Mesenchymal stem cell (in vitro differentiated cells and primary cell): ENCODE measurements around the gene PRPF18.

ENCODE experiments used
- DNase-seq: peaks from one replicate; pipeline ENCODE4 v3.0.0-alpha.2; 2013
- H2AFZ ChIP-seq: one replicate; pipeline ENCODE4 v1.6.1; 2013; ENCODE audit warnings: low read depth, mild to moderate bottlenecking, control low read depth, inconsistent platforms, low read length, moderate library complexity
- H2AK5ac ChIP-seq: 2 replicates; pipeline ENCODE4 v1.6.1; 2013; ENCODE audit warnings: low read length, moderate library complexity, mild to moderate bottlenecking, inconsistent platforms; ENCODE audit not compliant: severe bottlenecking
- H2BK120ac ChIP-seq: one replicate; pipeline ENCODE4 v1.6.1; 2013; ENCODE audit warnings: low read depth, mild to moderate bottlenecking, inconsistent platforms, low read length, moderate library complexity
- H2BK12ac ChIP-seq, 2 experiments: one replicate each; pipeline ENCODE4 v1.6.1; 2013; ENCODE audit warnings: inconsistent platforms in 2 of 2, low read length in 2 of 2, mild to moderate bottlenecking in 2 of 2, moderate library complexity in 2 of 2, control low read depth in 1 of 2
- H2BK15ac ChIP-seq: one replicate; pipeline ENCODE4 v1.6.1; 2013; ENCODE audit warnings: mild to moderate bottlenecking, low read depth, inconsistent platforms; ENCODE audit not compliant: poor library complexity, severe bottlenecking
- H2BK5ac ChIP-seq: 2 replicates; pipeline ENCODE4 v1.6.1; 2013; ENCODE audit warnings: low read depth, mild to moderate bottlenecking, low read length, control low read depth, inconsistent platforms; ENCODE audit not compliant: poor library complexity, severe bottlenecking
- H3K14ac ChIP-seq, 2 experiments: one replicate each; pipeline ENCODE4 v1.6.1; 2013; ENCODE audit warnings: inconsistent platforms in 2 of 2, low read length in 2 of 2, control low read depth in 1 of 2, mild to moderate bottlenecking in 1 of 2, moderate library complexity in 1 of 2
- H3K18ac ChIP-seq, 2 experiments: one replicate each; pipeline ENCODE4 v1.6.1; 2013; ENCODE audit warnings: inconsistent platforms in 2 of 2, low read length in 2 of 2, control low read depth in 1 of 2, low read depth in 1 of 2, mild to moderate bottlenecking in 1 of 2
- H3K23ac ChIP-seq, 2 experiments: one replicate each; pipeline ENCODE4 v1.6.1; 2013; ENCODE audit warnings: inconsistent platforms in 2 of 2, low read length in 2 of 2, mild to moderate bottlenecking in 2 of 2, moderate library complexity in 2 of 2, control low read depth in 1 of 2
- H3K27ac ChIP-seq: 2 replicates; pipeline ENCODE4 v1.5.1; 2013; ENCODE audit warnings: mild to moderate bottlenecking, moderate library complexity, low read length, control low read depth, inconsistent platforms; ENCODE audit not compliant: poor library complexity, severe bottlenecking
- H3K27me3 ChIP-seq, 2 experiments: 2 replicates each; pipeline versions ENCODE4 v1.6.1 to v1.7.0; 2013; ENCODE audit warnings: low read length in 2 of 2, mild to moderate bottlenecking in 2 of 2, moderate library complexity in 2 of 2, control low read depth in 1 of 2, inconsistent platforms in 1 of 2; ENCODE audit not compliant: control insufficient read depth in 1 of 2, insufficient read depth in 1 of 2
- H3K36me3 ChIP-seq, 2 experiments: 2 replicates each; pipeline versions ENCODE4 v1.6.1 to v1.7.0; 2013; ENCODE audit warnings: low read length in 2 of 2, control low read depth in 1 of 2, inconsistent platforms in 1 of 2, low read depth in 1 of 2, mild to moderate bottlenecking in 1 of 2; ENCODE audit not compliant: insufficient read depth in 2 of 2, control insufficient read depth in 1 of 2
- H3K4ac ChIP-seq, 2 experiments: one replicate each; pipeline ENCODE4 v1.6.1; 2013; ENCODE audit warnings: inconsistent platforms in 2 of 2, low read length in 2 of 2, mild to moderate bottlenecking in 2 of 2, moderate library complexity in 2 of 2, control low read depth in 1 of 2, low read depth in 1 of 2
- H3K4me1 ChIP-seq: 2 replicates; pipeline ENCODE4 v1.6.1; 2013; ENCODE audit warnings: low read depth, low read length, control low read depth; ENCODE audit not compliant: control insufficient read depth, insufficient read depth
- H3K4me2 ChIP-seq: 2 replicates; pipeline ENCODE4 v1.6.1; 2013; ENCODE audit warnings: low read length, mild to moderate bottlenecking, inconsistent platforms; ENCODE audit not compliant: poor library complexity, severe bottlenecking
- H3K4me3 ChIP-seq, 2 experiments: 2 replicates each; pipeline versions ENCODE4 v1.5.1 to v1.7.0; 2013; ENCODE audit warnings: low read length in 2 of 2, mild to moderate bottlenecking in 2 of 2, control low read depth in 1 of 2, low read depth in 1 of 2; ENCODE audit not compliant: insufficient read depth in 1 of 2
- H3K79me1 ChIP-seq: replicated peaks from 2 replicates; pipeline ENCODE4 v1.6.1; 2013; ENCODE audit warnings: mild to moderate bottlenecking, control low read depth, low read length, inconsistent platforms; ENCODE audit not compliant: poor library complexity, severe bottlenecking
- H3K9ac ChIP-seq: 2 replicates; pipeline ENCODE4 v1.7.0; 2013; ENCODE audit warnings: mild to moderate bottlenecking, low read length, moderate library complexity
- H3K9me3 ChIP-seq: 2 replicates; pipeline ENCODE4 v1.7.0; 2013; ENCODE audit warnings: mild to moderate bottlenecking, low read length; ENCODE audit not compliant: control insufficient read depth
- H4K8ac ChIP-seq: one replicate; pipeline ENCODE4 v1.6.1; 2013; ENCODE audit warnings: inconsistent platforms, mild to moderate bottlenecking, low read length, moderate library complexity
- H4K91ac ChIP-seq: one replicate; pipeline ENCODE4 v1.6.1; 2013; ENCODE audit warnings: mild to moderate bottlenecking, low read length, inconsistent platforms
- WGBS: methylation state at CpG from one replicate; pipeline ENCODE4 v1.1.7; 2013; ENCODE audit warnings: mixed read lengths; 5-methylcytosine and 5-hydroxymethylcytosine counted together

PRPF18 gene

GRCh38 chr10:13613519-13613918 lies 26.8 kb downstream of the PRPF18 start:
- Histone ChIP-seq H4K91ac (no peak overlapping the region), H3K9ac (no peak overlapping the region), H4K8ac (no peak overlapping the region), H3K4me3 (no peak overlapping the region), H3K18ac (no peak overlapping the region), H2AK5ac (no peak overlapping the region), H2BK120ac (no peak overlapping the region), H3K27me3 (no peaks in the 10 kb centered on the region), H2BK12ac (no peak overlapping the region), H3K4me2 (no peak overlapping the region), H3K4ac (no peak overlapping the region), H3K23ac (no peak overlapping the region), H3K4me1 (peaks cover 8% of the 10 kb centered on the region), H2BK5ac (no peak overlapping the region), H3K9me3 (no peaks in the 10 kb centered on the region), H3K27ac (no peak overlapping the region), H3K36me3 (peaks cover 8 to 88% of the 10 kb centered on the region in 2 experiments), H2AFZ (no peak overlapping the region), H2BK15ac (no peak overlapping the region), H3K14ac (no peak overlapping the region), H3K79me1 (peaks cover 9% of the 10 kb centered on the region)
- 55% methylated on average over 3 of the region's 5 CpGs for WGBS
- DNase-seq: peak; percentile 60

GRCh38 chr10:13614530-13615332 lies 28.0 kb downstream of the PRPF18 start:
- H3K4ac ChIP-seq: no peak overlapping the region
- 22% methylated on average over 6 of the region's 8 CpGs for WGBS

DNA sequence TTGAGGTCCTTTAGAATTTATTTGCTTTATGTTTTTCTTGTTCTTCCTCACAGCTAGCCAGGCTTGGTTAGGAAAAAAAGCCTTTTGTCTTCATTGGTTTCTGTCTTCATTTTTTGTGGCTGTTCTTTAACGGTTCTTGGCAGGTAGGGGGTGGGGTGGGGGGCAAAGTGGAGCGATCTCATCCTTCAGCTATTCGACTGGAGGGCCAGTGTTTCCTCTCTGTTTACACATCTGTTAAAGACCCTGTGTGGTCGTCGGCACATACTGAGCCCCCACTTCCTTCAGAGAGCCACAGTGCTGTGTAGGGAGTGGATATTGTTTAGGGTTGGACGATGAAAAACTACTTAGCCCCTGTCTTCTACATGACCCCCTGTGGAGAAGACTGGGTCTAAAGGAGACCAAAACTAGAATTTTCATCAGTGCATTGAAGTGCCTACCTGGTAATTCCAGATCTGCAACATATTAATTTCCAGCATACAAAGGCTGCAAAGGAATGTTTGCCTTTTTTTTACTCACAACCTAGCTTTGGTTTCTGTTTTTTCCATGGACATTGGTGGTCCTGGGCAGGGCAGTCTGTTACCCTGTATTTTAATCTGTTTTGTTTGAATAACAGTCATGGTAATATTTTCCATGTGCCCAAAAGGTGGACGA lies 29.0 kb downstream of the PRPF18 start:
- no peak overlapping the region for H4K8ac ChIP-seq
- H2AFZ ChIP-seq: no peak overlapping the region
- peak overlapping the region; percentile 46 for H2BK120ac ChIP-seq
- DNase-seq: no peak
- peak overlapping the region; percentile 46 for H4K91ac ChIP-seq
- peaks cover 10% of the 10 kb centered on the region for H3K79me1 ChIP-seq
- H3K4me2 ChIP-seq: peak overlapping the region; percentile 10
- 32% methylated on average over 4 of the region's 7 CpGs for WGBS
- peak overlapping the region; percentile 68 for H2BK15ac ChIP-seq
- peak overlapping the region in 1 of 2 experiments; percentile 87 for H3K18ac ChIP-seq
- H3K4ac ChIP-seq: peak overlapping the region in 1 of 2 experiments; percentile 39
- peak overlapping the region in 1 of 2 experiments; percentile 29 for H2BK12ac ChIP-seq
- H3K36me3 ChIP-seq: peaks cover 7 to 81% of the 10 kb centered on the region in 2 experiments
- H2BK5ac ChIP-seq: no peak overlapping the region
- H3K27me3 ChIP-seq: no peaks in the 10 kb centered on the region
- H2AK5ac ChIP-seq: peak overlapping the region; percentile 10
- no peaks in the 10 kb centered on the region for H3K9me3 ChIP-seq
- H3K4me3 ChIP-seq: no peak overlapping the region
- peak overlapping the region; percentile 77 for H3K27ac ChIP-seq
- peaks cover 8% of the 10 kb centered on the region for H3K4me1 ChIP-seq
- H3K23ac ChIP-seq: no peak overlapping the region
- no peak overlapping the region for H3K14ac ChIP-seq
- H3K9ac ChIP-seq: no peak overlapping the region

More at GRCh38 chr10:13614530-13615332, 28.0 kb downstream of the PRPF18 start:
- Histone ChIP-seq H3K23ac (no peak overlapping the region), H2BK15ac (peak overlapping the region; percentile 8), H3K4me1 (peaks cover 8% of the 10 kb centered on the region), H3K9me3 (no peaks in the 10 kb centered on the region), H2BK12ac (peak overlapping the region in 1 of 2 experiments; percentile 37), H3K9ac (no peak overlapping the region), H3K79me1 (peaks cover 12% of the 10 kb centered on the region), H2AFZ (no peak overlapping the region), H3K36me3 (peaks cover 12 to 87% of the 10 kb centered on the region in 2 experiments), H3K18ac (peak overlapping the region in 1 of 2 experiments; percentile 23), H2BK5ac (no peak overlapping the region), H3K27me3 (no peaks in the 10 kb centered on the region), H4K8ac (peak overlapping the region; percentile 29), H3K4me2 (no peak overlapping the region), H4K91ac (peak overlapping the region; percentile 28), H2BK120ac (no peak overlapping the region), H2AK5ac (peak overlapping the region; percentile 93), H3K14ac (peak overlapping the region in 1 of 2 experiments; percentile 46), H3K4me3 (no peak overlapping the region), H3K27ac (peak overlapping the region; percentile 56)
- peak; percentile 88 for DNase-seq

DNA sequence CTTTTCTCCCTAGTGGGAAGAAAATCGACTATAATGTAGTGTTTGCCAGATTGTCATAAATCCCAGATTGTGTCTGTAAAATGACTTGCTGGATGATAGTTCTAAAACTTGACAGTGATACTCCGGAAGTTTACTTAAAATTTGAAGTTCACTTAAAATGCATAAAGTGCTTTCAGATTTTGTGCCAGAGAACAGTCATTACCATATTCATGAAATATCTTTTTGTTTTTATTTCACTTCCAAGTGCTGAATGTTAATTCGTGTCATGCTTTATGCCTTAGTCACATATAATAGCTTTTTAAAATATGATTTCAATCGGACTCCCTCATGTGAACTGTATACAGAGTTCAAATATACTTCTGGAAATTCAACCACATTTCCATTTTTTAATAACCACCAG lies 30.4 kb downstream of the PRPF18 start:
- no peak overlapping the region for H3K18ac ChIP-seq
- H3K14ac ChIP-seq: no peak overlapping the region
- H3K4me1 ChIP-seq: peaks cover 8% of the 10 kb centered on the region
- peaks cover 12 to 82% of the 10 kb centered on the region in 2 experiments for H3K36me3 ChIP-seq
- no peak overlapping the region for H3K4ac ChIP-seq
- H3K4me3 ChIP-seq: no peak overlapping the region
- no peak for DNase-seq
- no peak overlapping the region for H2AFZ ChIP-seq
- H4K91ac ChIP-seq: no peak overlapping the region
- no peak overlapping the region for H3K4me2 ChIP-seq
- H2BK12ac ChIP-seq: no peak overlapping the region
- H2BK120ac ChIP-seq: no peak overlapping the region
- no peaks in the 10 kb centered on the region for H3K9me3 ChIP-seq
- peaks cover 14% of the 10 kb centered on the region for H3K79me1 ChIP-seq
- H2BK15ac ChIP-seq: no peak overlapping the region
- H3K9ac ChIP-seq: no peak overlapping the region
- no peak overlapping the region for H2BK5ac ChIP-seq
- no peaks in the 10 kb centered on the region for H3K27me3 ChIP-seq
- 98% methylated on average over 3 of the region's 4 CpGs for WGBS
- H2AK5ac ChIP-seq: no peak overlapping the region
- H4K8ac ChIP-seq: no peak overlapping the region
- H3K27ac ChIP-seq: no peak overlapping the region
- H3K23ac ChIP-seq: no peak overlapping the region
